Measurements from ENCODE around the gene C1orf74. TPM values are rescaled to one million over a fixed set of nuclear protein-coding genes. Genes with fewer than 3 reads are reported as not detected.

The C1orf74 gene
- polyA plus RNA-seq, 1 experiment = 1.3 TPM

DNA sequence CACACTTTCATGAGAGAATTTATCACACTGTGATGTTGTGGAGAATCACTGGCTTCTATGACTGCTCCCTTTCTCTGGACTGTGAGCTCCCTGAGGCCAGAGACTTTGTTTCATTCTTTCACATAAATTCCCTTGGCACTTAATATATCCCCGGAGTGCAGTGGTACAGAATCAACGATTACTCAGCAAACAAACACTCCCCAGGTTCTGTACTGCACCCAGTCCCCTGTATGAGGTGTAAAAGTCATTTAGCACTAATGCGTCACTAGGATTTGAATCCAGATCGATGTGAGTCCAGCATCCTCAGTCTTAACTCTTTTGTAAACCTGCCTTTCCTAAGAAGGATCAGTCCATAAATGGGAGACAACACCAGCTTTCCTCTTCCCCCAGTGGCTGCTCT is 36.6 kb upstream of the C1orf74 start:
- no peak for TF ChIP-seq CTCF (IDR thresholded peaks at IDR 0.05; ENCODE audit: insufficient read depth, low read depth, low read length)
- Histone ChIP-seq H3K27me3 (ENCODE audit: control insufficient read depth, insufficient read depth, low read length) (no peaks in the 10 kb centered on the region), H3K36me3 (ENCODE audit: control insufficient read depth, insufficient read depth, low read length) (no peaks in the 10 kb centered on the region), H3K4me3 (ENCODE audit: low read depth, low read length) (no peak overlapping the region)
- CTCF ChIA-PET = interaction anchor here (0.6 to 3.6 kb wide), 6 partner anchors 8 to 172 kb away, joined by 3 to 27 read pairs (median 3); no protein-coding TSS in a partner anchor
- no peak for DNase-seq (ENCODE audit: low read depth)
- POLR2A ChIA-PET = no interaction called here

GRCh38 chr1:209819058-209819457 is 34.7 kb upstream of the C1orf74 start:
- CTCF ChIA-PET = interaction anchor here (0.6 to 2.6 kb wide), 4 partner anchors 8 to 171 kb away, joined by 3 to 9 read pairs (median 4); partner anchors contain the start of gene UTP25
- Histone ChIP-seq H3K36me3 (ENCODE audit: control insufficient read depth, insufficient read depth, low read length) (no peaks in the 10 kb centered on the region), H3K27me3 (ENCODE audit: control insufficient read depth, insufficient read depth, low read length) (no peaks in the 10 kb centered on the region), H3K4me3 (ENCODE audit: low read depth, low read length) (no peak overlapping the region)
- DNase-seq (ENCODE audit: low read depth) = no peak
- POLR2A ChIA-PET = no interaction called here
- TF ChIP-seq CTCF (IDR thresholded peaks at IDR 0.05; ENCODE audit: insufficient read depth, low read depth, low read length) = no peak

DNA sequence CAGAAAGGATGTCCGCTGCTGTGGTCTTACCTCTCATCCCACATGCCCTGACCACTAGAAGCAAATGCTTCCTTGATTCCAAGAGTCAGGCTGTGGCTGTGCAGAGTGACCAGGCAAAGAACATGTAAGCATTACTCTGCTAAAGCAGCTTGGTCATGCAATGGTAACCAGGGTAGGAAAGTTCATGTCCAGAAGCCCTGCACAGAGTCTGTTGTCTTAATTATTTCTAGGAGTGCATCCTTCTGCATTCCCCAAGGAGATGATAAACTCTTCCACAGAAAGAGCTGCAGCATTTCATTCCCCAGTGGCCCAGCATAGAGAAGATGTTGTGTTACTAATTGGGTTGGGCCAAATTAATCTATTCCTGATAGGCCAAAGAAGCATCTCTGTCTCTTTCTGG is 33.3 kb upstream of the C1orf74 start:
- ChIA-PET CTCF (interaction anchor here (2.6 kb wide), 1 partner anchor 10 kb away, joined by 9 read pairs; the partner anchor contains the start of gene UTP25), POLR2A (no interaction called here)
- Histone ChIP-seq H3K27me3 (ENCODE audit: control insufficient read depth, insufficient read depth, low read length) (no peaks in the 10 kb centered on the region), H3K4me3 (ENCODE audit: low read depth, low read length) (no peak overlapping the region), H3K36me3 (ENCODE audit: control insufficient read depth, insufficient read depth, low read length) (no peaks in the 10 kb centered on the region)
- no peak for DNase-seq (ENCODE audit: low read depth)
- no peak for TF ChIP-seq CTCF (IDR thresholded peaks at IDR 0.05; ENCODE audit: insufficient read depth, low read depth, low read length)

- no peaks in the 10 kb centered on the region for H3K36me3 ChIP-seq (ENCODE audit: control insufficient read depth, insufficient read depth, low read length)
- H3K4me3 ChIP-seq (ENCODE audit: low read depth, low read length) = no peak overlapping the region
- ChIA-PET CTCF (interaction anchor here (2.6 kb wide), 1 partner anchor 10 kb away, joined by 9 read pairs; the partner anchor contains the start of gene UTP25), POLR2A (no interaction called here)
- DNase-seq (ENCODE audit: low read depth) = no peak
- TF ChIP-seq CTCF (IDR thresholded peaks at IDR 0.05; ENCODE audit: insufficient read depth, low read depth, low read length) = no peak
- H3K27me3 ChIP-seq (ENCODE audit: control insufficient read depth, insufficient read depth, low read length) = no peaks in the 10 kb centered on the region
These were observed 32.6 kb upstream of the C1orf74 start for GRCh38 chr1:209816923-209817322.

DNA sequence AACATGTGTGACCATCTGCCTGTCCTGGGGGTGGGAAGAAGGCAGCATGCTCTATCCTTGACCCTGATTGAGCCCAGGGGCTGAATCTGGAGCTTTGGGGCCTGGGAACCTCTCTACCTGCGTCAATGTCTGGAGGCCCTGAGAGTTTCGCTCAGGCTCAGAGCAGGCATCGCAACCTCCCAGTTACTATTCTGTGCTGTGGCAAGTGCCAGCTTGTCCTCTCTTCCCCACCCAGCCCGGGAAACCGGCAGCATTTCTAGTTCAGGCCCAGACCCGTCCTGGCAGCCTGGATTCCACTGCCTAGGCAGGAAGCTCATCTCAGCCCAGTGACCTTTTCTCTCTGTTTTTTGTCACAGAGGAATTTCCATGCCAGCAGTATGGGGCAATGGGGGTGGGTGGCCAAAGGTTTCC is 31.6 kb upstream of the C1orf74 start:
- ChIA-PET CTCF (interaction anchor here (0.6 to 1.1 kb wide), 5 partner anchors 8 to 44 kb away, joined by 3 to 4 read pairs (median 3); no protein-coding TSS in a partner anchor), POLR2A (no interaction called here)
- H3K4me3 ChIP-seq (ENCODE audit: low read depth, low read length) = no peak overlapping the region
- H3K36me3 ChIP-seq (ENCODE audit: control insufficient read depth, insufficient read depth, low read length) = no peaks in the 10 kb centered on the region
- DNase-seq (ENCODE audit: low read depth) = no peak
- H3K27me3 ChIP-seq (ENCODE audit: control insufficient read depth, insufficient read depth, low read length) = no peaks in the 10 kb centered on the region
- TF ChIP-seq CTCF (IDR thresholded peaks at IDR 0.05; ENCODE audit: insufficient read depth, low read depth, low read length) = no peak
